GM19099 (cell line): ENCODE data around the gene MLLT10.
A peak's percentile ranks its signal among the peaks of the same experiment; 100 is the strongest.

Experiments used
- POLR2A ChIP-seq: IDR thresholded peaks from 3 replicates; pipeline ENCODE4 v1.6.1; 2011; ENCODE audit warnings: low read depth; ENCODE audit not compliant: insufficient read length; ENCODE audit errors: extremely low read depth

Gene MLLT10

GRCh38 chr10:21526860-21527597 is 7.0 kb upstream of the MLLT10 start:
- TF ChIP-seq POLR2A, result peak; percentile 52

DNA sequence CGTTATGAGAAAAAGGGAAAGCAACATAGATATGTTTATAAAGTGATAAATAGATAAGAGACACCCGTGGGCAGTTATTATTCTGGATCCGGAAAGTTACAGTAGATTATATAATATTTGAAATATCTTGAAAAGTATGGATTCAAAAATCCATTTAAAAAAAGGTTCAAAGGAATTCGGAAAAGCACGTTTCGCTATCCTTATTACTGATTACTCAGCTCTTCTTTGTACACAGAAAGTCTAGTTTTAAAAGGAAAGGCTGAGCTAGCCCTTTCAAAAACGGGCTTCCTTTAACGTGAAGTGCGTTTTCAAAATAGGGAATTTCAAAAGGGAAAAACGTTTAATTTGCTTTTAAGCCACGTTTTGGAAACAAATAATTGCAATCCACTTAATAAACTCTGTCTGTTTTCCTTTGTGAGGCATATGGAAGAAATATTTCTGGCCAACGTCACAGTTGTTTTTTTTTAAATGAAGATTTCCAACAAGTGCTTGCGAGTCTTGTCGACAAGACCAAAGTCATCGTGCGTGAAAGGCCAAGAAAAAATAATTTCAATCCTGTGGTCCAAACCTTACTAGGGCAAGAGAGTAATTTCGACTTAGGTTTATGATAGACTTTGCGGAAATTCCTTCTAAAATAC is 6.3 kb upstream of the MLLT10 start:
- no peak for TF ChIP-seq POLR2A

- no peak for TF ChIP-seq POLR2A
Observed at GRCh38 chr10:21528236-21529031, 5.6 kb upstream of the MLLT10 start.

- no peak for TF ChIP-seq POLR2A
Observed at GRCh38 chr10:21529032-21529910, 4.8 kb upstream of the MLLT10 start.

GRCh38 chr10:21530168-21530567 is 3.9 kb upstream of the MLLT10 start:
- TF ChIP-seq POLR2A, result no peak

- TF ChIP-seq POLR2A, result no peak
Observed at GRCh38 chr10:21530641-21531040, 3.4 kb upstream of the MLLT10 start.

- no peak for TF ChIP-seq POLR2A
Observed at GRCh38 chr10:21531164-21531563, 2.9 kb upstream of the MLLT10 start.

DNA sequence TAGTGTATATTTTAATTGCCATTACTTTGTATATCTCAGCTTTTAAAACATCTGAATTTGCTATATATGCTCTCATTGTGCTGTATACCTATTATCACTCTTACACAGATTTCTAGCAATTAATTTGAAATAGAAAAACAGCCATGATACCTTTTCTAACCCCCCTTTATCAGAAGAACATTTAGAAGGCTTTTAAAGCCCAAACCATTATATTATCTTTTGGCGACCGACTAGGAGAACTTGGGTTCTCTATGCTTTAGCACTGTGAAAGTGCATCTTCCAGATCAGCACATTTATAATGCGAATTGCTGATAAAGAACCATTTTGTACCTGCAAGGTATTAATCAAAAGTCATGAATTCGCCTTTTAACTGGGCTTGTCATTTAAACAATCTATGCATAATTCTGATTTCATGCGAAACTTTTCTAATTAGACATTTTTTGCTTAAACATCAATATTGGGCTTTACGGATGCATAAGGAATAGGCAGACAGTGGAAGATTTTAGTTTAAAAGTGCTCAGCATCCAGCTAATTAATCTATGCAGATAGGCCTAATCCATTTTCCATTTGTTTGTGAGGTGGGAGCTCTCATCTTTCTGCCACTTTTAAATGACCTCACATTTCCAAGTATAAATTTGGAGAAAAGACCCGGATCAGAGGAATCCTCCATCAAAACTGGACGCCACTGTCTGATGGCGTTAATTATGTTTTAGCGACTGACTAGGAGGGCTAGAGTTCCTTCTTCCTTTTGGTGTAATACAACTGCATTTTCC is 1.2 kb upstream of the MLLT10 start:
- no peak for TF ChIP-seq POLR2A

DNA sequence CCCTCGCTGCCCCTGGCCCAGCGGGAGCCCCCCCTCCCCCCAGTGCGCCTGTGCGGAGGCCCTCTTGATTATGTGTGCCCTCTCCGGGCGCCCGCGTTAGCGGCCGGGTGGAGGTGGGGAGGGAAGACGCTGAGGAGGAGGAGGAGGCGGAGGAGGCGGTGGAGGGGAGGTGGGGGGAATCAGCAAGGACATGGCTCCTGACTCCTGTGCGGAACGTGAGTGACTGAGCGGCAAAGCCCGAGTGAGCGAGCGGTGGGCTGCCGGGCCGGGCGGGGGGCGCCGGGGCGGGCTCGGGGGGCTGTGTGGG is 201 bp downstream of the MLLT10 start:
- TF ChIP-seq POLR2A, result no peak

- TF ChIP-seq POLR2A, result no peak
Observed at GRCh38 chr10:21534604-21535493, 817 bp downstream of the MLLT10 start.

GRCh38 chr10:21535494-21535965 is 1.5 kb downstream of the MLLT10 start:
- TF ChIP-seq POLR2A, result no peak

GRCh38 chr10:21536874-21537273 is 2.8 kb downstream of the MLLT10 start:
- TF ChIP-seq POLR2A, result no peak

- TF ChIP-seq POLR2A, result no peak
Observed at GRCh38 chr10:21547246-21547645, 13.2 kb downstream of the MLLT10 start.
